ENCODE data around the gene FRMD4A.

Gene FRMD4A

GRCh38 chr10:13998163-13998835 lies 332.4 kb downstream of the FRMD4A start:
- in situ Hi-C loops (cut with HindIII; ENCODE audit: low sequenced_read_pairs) = no loop called here

GRCh38 chr10:13997650-13998049 lies 333.1 kb downstream of the FRMD4A start:
- in situ Hi-C loops (cut with HindIII; ENCODE audit: low sequenced_read_pairs) = no loop called here

GRCh38 chr10:13994932-13995331 lies 335.8 kb downstream of the FRMD4A start:
- in situ Hi-C loops (cut with HindIII; ENCODE audit: low sequenced_read_pairs) = no loop called here

DNA sequence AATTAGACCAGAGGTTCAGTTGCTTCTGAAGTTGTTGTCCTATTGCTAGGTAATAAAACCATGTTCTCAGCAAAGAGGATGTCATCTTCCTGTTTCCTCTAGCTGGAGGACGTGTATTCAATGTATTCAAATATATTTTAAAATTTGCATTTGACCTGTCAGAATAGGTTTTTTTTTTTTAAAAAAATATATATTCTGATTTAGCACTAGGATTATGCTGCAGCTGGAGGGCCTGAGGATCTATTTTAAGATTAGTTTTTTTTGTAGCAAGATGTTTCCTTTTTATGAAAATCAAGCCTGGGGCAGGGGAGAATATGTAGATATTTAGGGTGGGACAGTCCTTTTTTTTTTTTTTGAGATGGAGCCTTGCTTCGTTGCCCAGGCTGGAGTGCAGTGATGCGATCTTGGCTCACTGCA lies 337.0 kb downstream of the FRMD4A start:
- in situ Hi-C loops (cut with HindIII; ENCODE audit: low sequenced_read_pairs) = no loop called here

- in situ Hi-C loops (cut with HindIII; ENCODE audit: low sequenced_read_pairs) = no loop called here
Measured at GRCh38 chr10:13993169-13993568, 337.6 kb downstream of the FRMD4A start.

DNA sequence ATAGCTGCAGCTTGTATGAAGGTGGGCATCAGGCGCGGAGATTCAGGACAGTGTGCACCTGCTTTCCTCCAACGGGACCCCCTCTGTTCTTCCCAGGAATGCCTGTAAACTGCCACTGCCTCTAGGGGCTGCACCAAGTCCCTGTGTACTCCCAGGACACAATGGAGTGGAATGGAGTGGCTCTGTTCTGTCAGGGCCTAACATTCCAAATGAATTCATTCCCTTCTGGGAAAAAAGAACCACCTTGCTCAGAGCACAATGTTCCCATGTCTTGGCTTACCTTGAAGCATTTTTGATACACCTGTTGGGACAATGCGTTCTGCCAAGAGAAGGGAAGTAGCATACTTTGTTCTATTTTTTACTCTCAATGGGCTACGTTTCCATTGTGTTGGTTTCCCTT lies 339.4 kb downstream of the FRMD4A start:
- in situ Hi-C loops (cut with HindIII; ENCODE audit: low sequenced_read_pairs) = no loop called here

- in situ Hi-C loops (cut with HindIII; ENCODE audit: low sequenced_read_pairs) = no loop called here
Measured at GRCh38 chr10:13990946-13991345, 339.8 kb downstream of the FRMD4A start.

DNA sequence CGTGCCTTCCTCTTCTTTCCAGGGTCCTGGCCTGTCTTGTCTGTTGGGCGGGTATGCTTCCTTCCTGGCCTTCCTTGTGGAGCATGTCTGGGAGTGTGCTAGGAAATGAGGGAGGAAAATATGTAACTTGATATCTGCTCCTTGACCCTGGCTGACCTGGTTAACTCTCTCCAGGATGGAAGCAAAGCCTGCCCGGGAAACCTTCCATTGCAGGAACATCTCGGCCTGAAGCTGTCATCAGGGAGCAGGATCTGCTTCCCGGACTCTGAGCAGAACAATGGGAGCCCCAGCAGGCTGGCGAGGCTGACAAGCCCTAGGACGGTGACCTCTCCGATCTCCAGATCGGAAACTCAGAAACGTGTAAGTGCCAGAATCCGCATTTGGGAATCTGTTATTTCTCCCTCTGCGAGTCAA lies 340.3 kb downstream of the FRMD4A start:
- in situ Hi-C loops (cut with HindIII; ENCODE audit: low sequenced_read_pairs) = no loop called here

- in situ Hi-C loops (cut with HindIII; ENCODE audit: low sequenced_read_pairs) = no loop called here
Measured at GRCh38 chr10:13989616-13990015, 341.1 kb downstream of the FRMD4A start.

GRCh38 chr10:13987446-13987845 lies 343.3 kb downstream of the FRMD4A start:
- in situ Hi-C loops (cut with HindIII; ENCODE audit: low sequenced_read_pairs) = no loop called here

- in situ Hi-C loops (cut with HindIII; ENCODE audit: low sequenced_read_pairs) = no loop called here
Measured at GRCh38 chr10:13984647-13985155, 346.0 kb downstream of the FRMD4A start.

GRCh38 chr10:13983035-13983434 lies 347.7 kb downstream of the FRMD4A start:
- in situ Hi-C loops (cut with HindIII; ENCODE audit: low sequenced_read_pairs) = no loop called here

DNA sequence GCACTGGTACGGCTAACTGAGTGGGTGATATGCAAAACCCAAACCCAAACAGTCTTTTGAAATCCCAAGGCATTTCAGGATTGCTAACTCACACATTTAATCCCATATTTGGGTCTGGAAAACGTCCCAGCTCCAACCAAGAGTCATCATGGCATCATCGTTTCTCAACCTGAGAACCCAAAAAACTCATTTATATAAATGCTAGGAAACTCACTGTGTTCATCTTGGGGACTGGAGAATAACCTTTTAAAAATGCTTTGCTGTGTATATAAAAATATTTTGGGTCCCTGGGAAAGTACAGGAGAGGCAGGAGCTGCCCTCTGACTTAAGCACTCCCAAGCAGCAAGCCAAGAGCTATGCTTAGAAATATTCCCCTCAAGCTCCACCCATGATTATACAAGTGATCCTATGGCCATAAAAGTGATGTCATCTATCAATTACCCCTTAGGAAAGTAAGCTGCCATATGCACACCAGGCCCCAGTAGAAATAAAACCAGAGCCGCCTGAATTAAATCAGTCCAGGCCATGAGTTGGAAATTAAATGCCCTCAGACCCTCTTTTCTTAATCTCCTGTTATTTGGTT lies 352.1 kb downstream of the FRMD4A start:
- in situ Hi-C loops (cut with HindIII; ENCODE audit: low sequenced_read_pairs) = no loop called here

DNA sequence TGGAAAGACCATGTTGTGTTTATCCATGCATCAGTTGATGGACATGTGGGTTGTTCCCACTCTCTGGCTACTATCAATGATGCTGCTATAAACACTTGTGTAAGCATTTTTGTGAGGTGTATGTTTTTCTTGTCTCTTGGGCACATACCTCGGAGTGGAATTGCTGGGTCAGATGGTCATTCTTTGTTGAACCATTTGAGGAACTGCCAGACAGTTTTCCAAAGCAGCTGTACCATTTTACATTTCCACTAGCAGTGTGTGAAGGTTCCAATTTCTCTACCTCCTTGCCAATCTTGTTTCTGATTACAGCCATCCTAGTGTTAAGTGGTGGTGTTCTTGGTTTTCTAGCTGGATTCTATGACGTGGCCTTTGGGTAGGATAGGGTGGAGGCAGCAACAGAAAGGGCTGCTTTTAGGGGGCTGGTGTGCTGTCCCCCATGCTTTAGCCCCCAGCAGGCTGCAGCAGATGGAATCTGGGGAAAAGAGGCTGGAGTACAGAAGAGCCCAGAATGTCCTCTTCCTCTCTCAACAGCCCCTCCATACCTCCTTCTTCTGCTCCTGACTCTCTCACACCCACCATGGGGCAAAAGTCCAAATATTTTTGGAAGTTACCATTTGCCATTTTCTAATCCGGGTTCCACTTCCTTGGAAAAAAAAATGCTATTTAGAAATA lies 352.7 kb downstream of the FRMD4A start:
- in situ Hi-C loops (cut with HindIII; ENCODE audit: low sequenced_read_pairs) = no loop called here

DNA sequence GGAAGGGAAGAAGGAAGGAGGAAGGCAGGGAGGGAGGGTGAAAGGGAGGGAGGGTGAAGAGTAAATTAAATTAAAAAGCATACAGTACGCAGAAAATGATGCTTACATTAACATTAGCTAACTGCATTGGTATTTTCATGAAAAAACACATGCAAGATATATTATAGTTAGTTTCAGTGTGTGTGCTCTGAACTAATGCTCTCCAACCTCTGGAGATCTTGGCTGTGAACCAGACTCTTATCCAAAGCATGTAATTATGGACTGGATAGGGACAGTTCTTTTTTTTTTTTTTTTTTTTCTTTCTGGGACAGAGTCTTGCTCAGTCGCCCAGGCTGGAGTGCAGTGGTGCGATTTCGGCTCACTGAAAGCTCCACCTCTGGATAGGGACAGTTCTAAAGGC lies 357.0 kb downstream of the FRMD4A start:
- in situ Hi-C loops (cut with HindIII; ENCODE audit: low sequenced_read_pairs) = no loop called here

DNA sequence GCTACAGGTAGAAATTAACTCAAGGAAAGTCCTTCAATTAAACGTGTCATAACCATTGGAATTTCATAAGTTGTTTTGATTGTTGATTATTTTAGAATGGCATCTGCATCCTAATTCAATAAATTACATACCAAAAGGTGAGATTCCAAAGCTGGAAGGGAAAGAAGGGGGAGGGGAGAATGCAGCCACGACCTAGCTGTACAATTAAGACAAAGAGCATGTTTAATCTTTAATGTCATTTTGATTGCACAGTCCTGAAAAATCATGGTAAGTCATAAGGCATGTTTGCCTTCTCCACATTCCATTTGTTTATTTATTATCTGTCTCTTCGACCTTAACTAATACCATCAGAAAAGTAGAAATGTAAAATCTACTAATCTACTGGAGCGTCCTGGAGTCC lies 358.1 kb downstream of the FRMD4A start:
- in situ Hi-C loops (cut with HindIII; ENCODE audit: low sequenced_read_pairs) = no loop called here

- in situ Hi-C loops (cut with HindIII; ENCODE audit: low sequenced_read_pairs) = no loop called here
Measured at GRCh38 chr10:13971601-13972475, 358.9 kb downstream of the FRMD4A start.

DNA sequence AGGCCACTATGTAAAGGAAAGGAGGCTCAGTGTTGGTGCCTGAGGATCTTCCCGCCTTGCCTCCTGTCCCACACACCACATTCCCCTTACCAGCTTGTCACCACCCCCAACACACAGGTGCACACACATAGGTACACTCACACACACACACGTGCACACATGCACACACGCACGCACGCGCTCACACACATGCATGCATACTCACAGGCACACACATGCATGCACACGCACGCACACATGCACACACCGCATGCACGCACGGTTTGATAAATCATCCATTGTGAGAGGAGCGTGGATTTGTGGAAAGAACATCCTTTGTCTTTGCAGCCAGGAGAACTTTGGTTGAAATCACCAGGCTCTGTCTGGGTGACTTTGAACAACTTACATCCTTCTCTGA lies 359.8 kb downstream of the FRMD4A start:
- in situ Hi-C loops (cut with HindIII; ENCODE audit: low sequenced_read_pairs) = no loop called here

GRCh38 chr10:13970236-13970956 lies 360.3 kb downstream of the FRMD4A start:
- in situ Hi-C loops (cut with HindIII; ENCODE audit: low sequenced_read_pairs) = no loop called here

DNA sequence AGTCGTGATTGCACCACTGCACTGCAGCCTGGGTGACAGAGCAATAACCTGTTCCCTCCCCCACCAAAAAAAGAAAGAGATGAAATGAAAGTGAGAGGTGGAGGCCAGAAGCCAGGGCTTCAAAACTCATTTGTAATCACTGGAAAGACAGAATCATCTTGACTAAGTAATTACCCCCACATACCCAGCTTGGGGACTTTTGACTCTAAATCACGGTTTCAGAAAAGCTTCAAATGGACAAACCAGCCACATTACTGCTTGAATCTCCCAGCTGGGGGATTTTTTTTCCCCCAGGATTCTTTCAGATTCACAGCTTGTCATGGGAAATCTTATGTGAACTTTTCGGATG lies 361.0 kb downstream of the FRMD4A start:
- in situ Hi-C loops (cut with HindIII; ENCODE audit: low sequenced_read_pairs) = no loop called here
